ENCODE data around the gene LSM6. TPM values are rescaled to one million over a fixed set of nuclear protein-coding genes. Genes with fewer than 3 reads are reported as not detected.

LSM6 gene
- total RNA-seq, 1 donor from 2014 or later, result 56.3 TPM

Other genes starting within 250 kb of the LSM6 start
- gene ZNF827, start 236.9 kb upstream of the LSM6 start, total RNA-seq, result 25.7 TPM
- not detected for gene REELD1, start 38.8 kb downstream of the LSM6 start, total RNA-seq